HUES64 (cell line): ENCODE data around the gene ACBD6.
"Not testable (repeated sequence)": the region's sequence is repeated elsewhere in the genome, so short reads cannot be mapped to it uniquely, and the experiment has no call there.

Experiments
- H3K27ac ChIP-seq: 2 replicates; pipeline ENCODE4 v1.7.0; 2013; ENCODE audit warnings: low read depth, low read length, inconsistent platforms
- H3K27me3 ChIP-seq: 2 replicates; pipeline ENCODE4 v1.6.1; 2013; ENCODE audit warnings: mild to moderate bottlenecking, low read length; ENCODE audit not compliant: insufficient read depth
- H3K36me3 ChIP-seq: 2 replicates; pipeline ENCODE4 v1.6.1; 2013; ENCODE audit warnings: mild to moderate bottlenecking, low read length; ENCODE audit not compliant: insufficient read depth
- H3K4me1 ChIP-seq: 2 replicates; pipeline ENCODE4 v1.6.1; 2013; ENCODE audit warnings: mild to moderate bottlenecking, low read length, moderate library complexity; ENCODE audit not compliant: insufficient read depth
- H3K4me3 ChIP-seq: 2 replicates; pipeline ENCODE4 v1.5.1; 2013; ENCODE audit warnings: mild to moderate bottlenecking, low read length, moderate library complexity
- H3K9ac ChIP-seq: 2 replicates; pipeline ENCODE4 v1.6.1; 2013; ENCODE audit warnings: mild to moderate bottlenecking, low read depth, low read length
- H3K9me3 ChIP-seq: 2 replicates; pipeline ENCODE4 v1.6.1; 2013; ENCODE audit warnings: low read depth, low read length; ENCODE audit not compliant: insufficient read depth
- WGBS: fragments of 150-250, 120-280 bp; methylation state at CpG from one replicate; pipeline ENCODE4 v1.1.7; 2013; ENCODE audit warnings: missing lambda C conversion rate; 5-methylcytosine and 5-hydroxymethylcytosine counted together

ACBD6 gene

DNA sequence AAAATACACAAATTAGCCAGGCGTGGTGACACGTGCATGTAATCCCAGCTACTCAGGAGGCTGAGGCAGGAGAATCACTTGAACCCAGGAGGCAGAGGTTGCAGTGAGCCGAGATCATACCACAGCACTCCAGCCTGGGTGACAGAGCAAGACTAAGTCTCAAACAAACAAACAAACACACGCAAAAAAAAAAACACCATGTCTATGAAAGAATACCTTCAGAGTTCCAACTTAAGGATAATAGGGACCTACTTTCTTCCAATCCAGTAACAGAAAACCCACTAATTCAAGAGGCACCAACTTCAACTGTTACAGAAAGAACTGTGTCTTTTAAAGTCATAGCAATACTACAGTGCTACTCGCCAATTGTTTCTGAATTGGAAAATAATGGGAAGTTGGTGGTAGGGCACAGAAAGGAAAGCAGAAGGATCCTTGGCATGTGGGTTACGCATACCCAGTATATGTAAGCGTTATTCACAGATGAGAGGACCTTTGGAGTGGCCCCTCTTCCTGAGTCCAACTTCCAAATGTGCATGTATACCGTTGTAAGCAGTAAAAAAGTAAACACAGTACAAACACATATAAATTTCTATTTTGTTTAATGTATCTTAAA, 87.0 kb downstream of the ACBD6 start:
- Histone ChIP-seq H3K9me3 (no peaks in the 10 kb centered on the region), H3K36me3 (peaks cover 16% of the 10 kb centered on the region), H3K27ac (no peak overlapping the region), H3K4me1 (no peaks in the 10 kb centered on the region), H3K9ac (no peak overlapping the region), H3K4me3 (no peak overlapping the region), H3K27me3 (no peaks in the 10 kb centered on the region)
- WGBS: 93% methylated on average over 7 of the region's 8 CpGs

- peaks cover 19% of the 10 kb centered on the region for H3K36me3 ChIP-seq
- WGBS: 98% methylated on average over 2 of the region's 4 CpGs
- H3K27me3 ChIP-seq: no peaks in the 10 kb centered on the region
- H3K27ac ChIP-seq: no peak overlapping the region
- no peak overlapping the region for H3K4me3 ChIP-seq
- no peaks in the 10 kb centered on the region for H3K9me3 ChIP-seq
- no peaks in the 10 kb centered on the region for H3K4me1 ChIP-seq
- H3K9ac ChIP-seq: no peak overlapping the region
Measured at GRCh38 chr1:180412583-180412982, 89.8 kb downstream of the ACBD6 start.

GRCh38 chr1:180408128-180408527, 94.2 kb downstream of the ACBD6 start:
- peaks cover 17% of the 10 kb centered on the region for H3K36me3 ChIP-seq
- H3K9ac ChIP-seq, H3K4me3 ChIP-seq, H3K27me3 ChIP-seq, H3K9me3 ChIP-seq, H3K27ac ChIP-seq: not testable (repeated sequence)
- H3K4me1 ChIP-seq: peaks cover 12% of the 10 kb centered on the region
- no CpG with 5 or more reads among the region's 1 CpG for WGBS

DNA sequence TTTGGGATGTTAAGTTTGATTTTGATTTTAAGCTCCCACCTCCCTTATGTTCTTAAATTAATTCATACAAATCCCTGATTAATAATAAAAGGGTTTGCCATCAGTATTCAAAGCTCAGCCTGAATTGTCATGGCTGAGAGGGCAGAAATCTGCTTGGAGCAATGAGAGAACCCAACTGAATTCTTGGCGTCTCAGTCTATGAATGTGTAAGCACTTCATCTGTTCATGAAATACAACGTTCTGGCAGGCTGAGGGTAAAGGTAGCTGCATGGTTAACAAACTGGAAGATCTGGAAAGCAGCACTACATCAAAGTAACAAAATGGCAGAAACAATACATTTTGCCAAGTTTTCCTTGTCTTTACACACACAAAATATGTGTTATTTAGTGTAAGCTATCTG, 95.3 kb downstream of the ACBD6 start:
- Histone ChIP-seq H3K27ac (no peak overlapping the region), H3K27me3 (no peaks in the 10 kb centered on the region), H3K4me1 (peaks cover 12% of the 10 kb centered on the region), H3K4me3 (no peak overlapping the region), H3K9me3 (no peaks in the 10 kb centered on the region), H3K36me3 (peaks cover 7% of the 10 kb centered on the region), H3K9ac (no peak overlapping the region)
- 93% methylated on average over 2 of the region's 2 CpGs for WGBS

GRCh38 chr1:180402551-180402950, 99.8 kb downstream of the ACBD6 start:
- Histone ChIP-seq H3K4me1 (peaks cover 12% of the 10 kb centered on the region), H3K9ac (no peak overlapping the region)
- WGBS: 87% methylated on average over 6 of the region's 6 CpGs

DNA sequence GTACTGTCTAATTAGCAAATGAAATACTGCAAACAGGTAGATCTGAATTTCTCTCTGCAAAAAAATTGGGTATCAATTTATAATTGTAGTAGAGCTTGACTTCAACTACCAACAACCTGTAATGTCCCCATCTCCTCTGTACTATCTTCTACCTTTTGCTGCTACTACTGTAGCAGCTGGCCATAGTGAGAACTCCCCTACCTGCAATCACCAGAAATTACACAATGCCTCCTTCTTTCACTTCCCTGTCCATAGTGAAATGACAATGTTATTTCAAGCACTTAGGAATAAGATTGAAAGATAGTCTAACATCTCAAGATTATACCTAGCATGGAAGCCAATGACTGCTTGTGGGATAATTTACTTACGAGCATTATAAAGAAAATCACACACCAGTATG, 100.4 kb downstream of the ACBD6 start:
- Histone ChIP-seq H3K9ac (no peak overlapping the region), H3K4me3 (no peak overlapping the region), H3K4me1 (peaks cover 12% of the 10 kb centered on the region), H3K9me3 (no peaks in the 10 kb centered on the region), H3K27ac (no peak overlapping the region), H3K27me3 (no peaks in the 10 kb centered on the region), H3K36me3 (0 out of 2 replicates have a peak, but pooled peaks cover under 1% of the 10 kb centered on the region)
- 100% methylated on average over 1 of the region's 1 CpG for WGBS

More at GRCh38 chr1:180402551-180402950, 99.8 kb downstream of the ACBD6 start:
- no peaks in the 10 kb centered on the region for H3K9me3 ChIP-seq
- H3K27ac ChIP-seq: no peak overlapping the region
- no peak overlapping the region for H3K4me3 ChIP-seq
- no peaks in the 10 kb centered on the region for H3K27me3 ChIP-seq
- H3K36me3 ChIP-seq: no peaks in the 10 kb centered on the region

- WGBS: 81% methylated on average over 4 of the region's 4 CpGs
- H3K27ac ChIP-seq: no peak overlapping the region
- no peaks in the 10 kb centered on the region for H3K4me1 ChIP-seq
- no peaks in the 10 kb centered on the region for H3K27me3 ChIP-seq
- H3K4me3 ChIP-seq: no peak overlapping the region
- peaks cover 11% of the 10 kb centered on the region; the same call in 1 of the 2 replicates for H3K36me3 ChIP-seq
- H3K9ac ChIP-seq: no peak overlapping the region
- no peaks in the 10 kb centered on the region for H3K9me3 ChIP-seq
Measured at GRCh38 chr1:180397175-180397574, 105.2 kb downstream of the ACBD6 start.

GRCh38 chr1:180392427-180393145, 109.8 kb downstream of the ACBD6 start:
- H3K4me3 ChIP-seq: no peak overlapping the region

DNA sequence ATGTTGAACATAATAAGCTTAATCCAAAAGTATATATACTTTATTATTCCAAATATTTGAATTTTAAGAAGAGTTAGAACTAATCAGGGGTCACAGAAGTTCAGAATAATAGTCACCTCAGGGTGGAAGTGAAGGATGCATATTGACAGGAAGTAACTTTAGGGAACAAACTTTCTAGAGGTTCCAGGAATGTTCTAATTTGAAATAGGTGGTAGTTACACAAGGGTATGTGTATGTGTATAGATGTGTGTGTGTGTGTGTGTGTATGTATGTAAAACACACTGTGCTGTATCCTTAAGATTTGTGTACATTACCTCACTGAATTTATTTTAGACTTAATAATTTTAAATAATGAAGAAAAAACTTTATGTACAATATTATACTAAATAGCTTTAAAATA, 110.4 kb downstream of the ACBD6 start:
- H3K27me3 ChIP-seq: no peaks in the 10 kb centered on the region
- no peak overlapping the region for H3K27ac ChIP-seq
- no peaks in the 10 kb centered on the region for H3K9me3 ChIP-seq
- no peak overlapping the region for H3K9ac ChIP-seq
- H3K4me1 ChIP-seq: no peaks in the 10 kb centered on the region
- no peak overlapping the region for H3K4me3 ChIP-seq
- H3K36me3 ChIP-seq: peaks cover 11% of the 10 kb centered on the region; the same call in 1 of the 2 replicates

More at GRCh38 chr1:180392427-180393145, 109.8 kb downstream of the ACBD6 start:
- no peak overlapping the region for H3K9ac ChIP-seq
- no peaks in the 10 kb centered on the region for H3K9me3 ChIP-seq
- H3K4me1 ChIP-seq: no peaks in the 10 kb centered on the region
- no peaks in the 10 kb centered on the region for H3K27me3 ChIP-seq
- no peak overlapping the region for H3K27ac ChIP-seq
- 92% methylated on average over 7 of the region's 7 CpGs for WGBS
- H3K36me3 ChIP-seq: peaks cover 11% of the 10 kb centered on the region; the same call in 1 of the 2 replicates

DNA sequence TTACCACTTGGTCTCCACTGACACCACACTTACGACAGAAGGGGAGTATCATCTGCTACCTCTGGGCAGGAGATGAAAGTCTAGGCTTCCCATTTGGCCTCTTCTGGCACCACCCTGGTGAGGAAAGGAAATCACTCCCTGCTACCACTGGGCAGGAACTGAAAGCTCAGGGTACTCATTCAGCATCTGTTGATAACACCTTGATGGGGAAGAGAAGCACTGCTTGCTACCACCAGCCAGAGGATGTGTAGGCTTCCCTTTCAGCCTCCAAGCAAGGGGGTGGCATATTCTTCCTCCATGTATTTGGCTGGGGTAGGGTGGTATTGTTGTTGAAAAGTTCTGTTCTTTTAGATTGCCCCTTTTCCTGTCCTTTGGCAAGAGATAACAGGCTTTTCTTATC, 115.0 kb downstream of the ACBD6 start:
- WGBS: 94% methylated on average over 1 of the region's 1 CpG
- Histone ChIP-seq H3K9ac (no peak overlapping the region), H3K36me3 (0 out of 2 replicates have a peak, but pooled peaks cover 4% of the 10 kb centered on the region), H3K27ac (no peak overlapping the region), H3K4me1 (no peaks in the 10 kb centered on the region), H3K9me3 (peaks cover 23% of the 10 kb centered on the region), H3K4me3 (no peak overlapping the region), H3K27me3 (no peaks in the 10 kb centered on the region)

DNA sequence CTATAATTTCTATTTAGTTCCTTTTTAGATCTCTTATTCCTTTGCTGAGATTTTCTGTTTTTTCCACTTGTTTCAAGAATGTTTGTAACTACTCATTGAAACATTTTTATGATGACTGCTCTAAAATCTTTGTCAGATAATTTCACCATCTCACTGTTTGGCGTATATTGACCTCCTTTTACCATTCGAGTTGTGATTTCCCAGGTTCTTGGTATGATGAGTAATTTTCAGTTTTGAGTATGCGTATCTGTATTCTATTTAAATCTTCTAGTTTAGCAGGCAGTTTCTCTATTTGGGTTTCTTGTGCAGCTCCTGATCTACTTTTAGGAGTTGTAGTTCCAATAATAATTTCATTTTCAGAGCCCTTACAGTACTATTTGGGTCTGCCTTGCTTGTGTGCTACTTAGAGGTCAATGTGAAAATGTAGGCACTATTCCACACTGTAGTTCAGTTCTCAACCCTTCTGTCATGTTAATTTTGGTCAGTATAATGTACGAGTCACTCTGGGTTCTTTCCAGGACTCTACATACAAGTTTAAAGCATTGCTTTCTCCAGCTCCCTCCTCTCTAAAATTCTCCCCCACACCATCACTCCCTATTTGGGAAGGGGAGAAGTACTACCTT, 115.5 kb downstream of the ACBD6 start:
- WGBS: 76% methylated on average over 3 of the region's 4 CpGs
- no peaks in the 10 kb centered on the region for H3K27me3 ChIP-seq
- H3K4me3 ChIP-seq: no peak overlapping the region
- 0 out of 2 replicates have a peak, but pooled peaks cover 4% of the 10 kb centered on the region for H3K36me3 ChIP-seq
- no peak overlapping the region for H3K9ac ChIP-seq
- peaks cover 23% of the 10 kb centered on the region for H3K9me3 ChIP-seq
- H3K27ac ChIP-seq: no peak overlapping the region
- H3K4me1 ChIP-seq: no peaks in the 10 kb centered on the region
